M059J (cell line): Measurements from ENCODE around the gene MAML3. TPM values are rescaled to one million over a fixed set of nuclear protein-coding genes. Genes with fewer than 3 reads are reported as not detected.

Experiments
- DNase-seq: peaks from one replicate; pipeline ENCODE4 v3.0.0-alpha.2; 2012; ENCODE audit warnings: low read depth
- total RNA-seq: library from RNA; depleted of rRNA; stranded (reverse); fragments of >200 nt; shearing (Covaris generic); gene quantifications from 2 replicates; pipeline ENCODE4 v1.2.3, GENCODE V29; 2014

MAML3 gene
- total RNA-seq, 1 experiment from 2014 or later, result 1.6 TPM

GRCh38 chr4:139814323-139815015 lies 339.5 kb downstream of the MAML3 start:
- DNase-seq, result peak; percentile 68

- DNase-seq, result no peak
Measured at GRCh38 chr4:139813881-139814280, 340.1 kb downstream of the MAML3 start.

- DNase-seq, result no peak
Measured at GRCh38 chr4:139810710-139811109, 343.3 kb downstream of the MAML3 start.

- no peak for DNase-seq
Measured at GRCh38 chr4:139809757-139810140, 344.2 kb downstream of the MAML3 start.

GRCh38 chr4:139808808-139809756 lies 344.9 kb downstream of the MAML3 start:
- peak; percentile 36 for DNase-seq

GRCh38 chr4:139808381-139808807 lies 345.6 kb downstream of the MAML3 start:
- DNase-seq, result no peak

GRCh38 chr4:139807483-139807882 lies 346.5 kb downstream of the MAML3 start:
- no peak for DNase-seq

GRCh38 chr4:139806929-139807328 lies 347.1 kb downstream of the MAML3 start:
- DNase-seq, result no peak

GRCh38 chr4:139802931-139803330 lies 351.1 kb downstream of the MAML3 start:
- DNase-seq, result no peak

GRCh38 chr4:139802488-139802887 lies 351.5 kb downstream of the MAML3 start:
- no peak for DNase-seq

- DNase-seq, result no peak
Measured at GRCh38 chr4:139801895-139802294, 352.1 kb downstream of the MAML3 start.

GRCh38 chr4:139800082-139800481 lies 353.9 kb downstream of the MAML3 start:
- no peak for DNase-seq

GRCh38 chr4:139799615-139800014 lies 354.4 kb downstream of the MAML3 start:
- DNase-seq, result no peak

GRCh38 chr4:139798456-139798855 lies 355.5 kb downstream of the MAML3 start:
- peak; percentile 9 for DNase-seq

- DNase-seq, result no peak
Measured at GRCh38 chr4:139797287-139797686, 356.7 kb downstream of the MAML3 start.

GRCh38 chr4:139795527-139796314 lies 358.3 kb downstream of the MAML3 start:
- DNase-seq, result peak; percentile 3

GRCh38 chr4:139794158-139794954 lies 359.6 kb downstream of the MAML3 start:
- DNase-seq, result peak; percentile 14

- no peak for DNase-seq
Measured at GRCh38 chr4:139791681-139792080, 362.3 kb downstream of the MAML3 start.

- DNase-seq, result no peak
Measured at GRCh38 chr4:139790291-139790690, 363.7 kb downstream of the MAML3 start.

GRCh38 chr4:139789096-139789654 lies 364.8 kb downstream of the MAML3 start:
- DNase-seq, result no peak
